Neural crest cell (in vitro differentiated cells): ENCODE results near the gene LSM7. TPM values are rescaled to one million over a fixed set of nuclear protein-coding genes. Genes with fewer than 3 reads are reported as not detected.

Experiments used
- DNase-seq: peaks from one replicate; pipeline ENCODE4 v3.0.0; 2021; ENCODE audit warnings: low read depth, mixed read lengths, low spot score
- H3K27ac Mint-ChIP-seq: one replicate; pipeline ENCODE4 v1.8.0; 2021; ENCODE audit warnings: mild to moderate bottlenecking, mixed read lengths; ENCODE audit not compliant: unreplicated experiment
- H3K27me3 Mint-ChIP-seq: 2 replicates; pipeline ENCODE4 v1.8.0; 2021; ENCODE audit warnings: low read depth, mild to moderate bottlenecking, mixed read lengths
- H3K36me3 Mint-ChIP-seq: 2 replicates; pipeline ENCODE4 v1.8.0; 2021; ENCODE audit warnings: low read depth, mild to moderate bottlenecking, mixed read lengths
- H3K4me1 Mint-ChIP-seq: 2 replicates; pipeline ENCODE4 v1.8.0; 2021; ENCODE audit warnings: mixed read lengths
- H3K4me3 Mint-ChIP-seq: one replicate; pipeline ENCODE4 v1.8.0; 2021; ENCODE audit warnings: mild to moderate bottlenecking, mixed read lengths
- H3K9me3 Mint-ChIP-seq: 2 replicates; pipeline ENCODE4 v1.8.0; 2021; ENCODE audit warnings: mixed read lengths
- CTCF ChIP-seq: fragments of 200-600 bp; sonication (generic); conservative IDR thresholded peaks from 2 replicates; pipeline ENCODE4 v1.5.0; 2021; ENCODE audit warnings: antibody characterized with exemption, mild to moderate bottlenecking
- total RNA-seq: library from RNA; stranded (reverse); gene quantifications from 2 replicates; pipeline ENCODE4 v1.2.1, GENCODE V29; 2021

Gene LSM7
- total RNA-seq, 1 donor from 2014 or later: 198 TPM

DNA sequence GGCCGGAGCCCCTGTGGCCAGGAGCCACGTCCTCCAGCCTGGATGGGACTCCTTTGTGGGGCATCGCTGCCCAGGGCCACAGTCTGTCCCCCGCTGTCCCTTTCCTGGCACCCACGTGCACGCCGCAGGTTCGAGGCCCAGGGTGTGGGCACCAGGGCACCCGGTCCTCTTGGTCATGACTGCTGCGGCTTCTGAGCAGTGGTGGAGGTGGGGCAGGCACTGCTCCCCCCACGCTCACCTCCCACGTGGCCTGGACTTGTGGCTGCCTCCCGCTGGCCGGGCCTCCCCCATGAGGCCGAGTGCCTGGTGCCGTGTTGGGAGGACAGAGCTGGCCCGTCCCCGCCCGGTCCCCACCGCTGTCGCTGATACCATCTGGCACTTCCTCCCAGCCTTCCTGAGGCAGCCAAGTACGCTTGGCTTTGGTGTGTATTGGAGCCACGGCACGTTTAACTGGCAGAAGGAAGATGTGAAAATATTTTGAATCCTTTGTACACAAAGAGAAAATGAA is 12.9 kb upstream of the LSM7 start:
- H3K27ac Mint-ChIP-seq: no peak overlapping the region
- peaks cover 15% of the 10 kb centered on the region for H3K4me1 Mint-ChIP-seq
- peaks cover 2% of the 10 kb centered on the region for H3K36me3 Mint-ChIP-seq
- H3K9me3 Mint-ChIP-seq: no peaks in the 10 kb centered on the region
- TF ChIP-seq CTCF: no peak
- no peak overlapping the region for H3K4me3 Mint-ChIP-seq
- no peak for DNase-seq
- H3K27me3 Mint-ChIP-seq: no peaks in the 10 kb centered on the region

DNA sequence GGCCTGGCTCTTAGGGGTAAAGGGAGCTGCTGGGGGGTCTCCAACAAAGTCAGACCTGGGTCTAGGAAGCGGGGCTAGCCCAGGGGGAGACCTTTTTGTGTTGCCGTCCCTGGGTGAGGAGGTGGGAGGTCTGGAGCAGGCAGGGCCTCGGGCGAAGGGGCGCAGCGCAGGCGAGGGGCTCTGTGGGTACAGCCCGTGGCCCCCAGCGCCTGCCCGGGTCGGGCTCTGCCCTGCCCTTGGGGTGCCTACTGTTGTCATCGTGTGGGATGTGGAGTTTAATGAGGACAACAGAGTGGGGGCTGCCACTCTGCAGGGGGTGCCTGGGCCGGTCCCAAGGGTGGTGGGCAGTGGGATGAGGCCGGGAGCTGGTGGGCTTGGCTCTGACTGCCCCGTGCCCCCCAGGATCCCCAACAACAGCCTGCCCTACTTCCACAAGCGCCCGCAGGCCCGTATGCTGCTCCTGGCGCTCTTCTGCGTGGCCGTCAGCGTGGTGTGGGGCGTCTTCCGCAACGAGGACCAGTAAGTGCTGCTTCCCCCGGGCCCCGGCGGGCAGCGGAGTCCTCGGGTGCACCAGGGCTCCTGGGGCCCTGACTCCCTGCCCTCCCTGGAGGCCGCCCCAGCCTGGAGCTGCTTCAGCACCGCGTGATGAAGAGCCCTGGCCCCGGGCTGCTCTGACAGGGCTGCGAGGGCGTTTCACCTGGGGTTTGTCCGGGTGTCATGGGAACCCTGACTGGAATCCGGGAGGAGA is 12.3 kb upstream of the LSM7 start:
- TF ChIP-seq CTCF: no peak
- Mint-ChIP-seq H3K27ac (no peak overlapping the region), H3K4me1 (peaks cover 21% of the 10 kb centered on the region)

DNA sequence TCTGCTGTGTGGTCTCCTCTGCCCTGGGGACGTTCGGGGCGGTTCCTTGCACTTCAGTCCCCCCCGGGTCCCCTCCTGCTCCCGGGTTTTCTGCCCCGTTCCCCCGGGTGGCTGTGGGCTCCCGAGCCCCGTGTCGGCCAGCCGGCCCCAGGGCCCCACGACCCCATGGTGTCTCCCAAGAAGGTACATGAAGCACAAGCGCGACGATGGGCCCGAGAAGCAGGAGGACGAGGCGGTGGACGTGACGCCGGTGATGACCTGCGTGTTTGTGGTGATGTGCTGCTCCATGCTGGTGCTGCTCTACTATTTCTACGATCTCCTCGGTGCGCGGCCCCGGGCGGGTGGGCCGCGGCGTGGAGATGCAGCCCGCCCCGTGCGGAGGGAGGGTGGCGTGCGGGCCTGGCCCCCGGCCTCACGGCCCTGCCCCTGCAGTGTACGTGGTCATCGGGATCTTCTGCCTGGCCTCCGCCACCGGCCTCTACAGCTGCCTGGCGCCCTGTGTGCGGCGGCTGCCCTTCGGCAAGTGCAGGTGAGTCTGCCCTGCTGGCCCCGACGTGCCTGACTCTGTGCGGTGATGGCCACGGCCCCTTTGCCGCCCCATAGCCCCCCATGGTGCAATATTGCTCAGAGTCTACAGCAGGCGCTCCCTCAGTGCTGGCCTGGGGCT is 11.4 kb upstream of the LSM7 start:
- Mint-ChIP-seq H3K4me1 (peaks cover 22% of the 10 kb centered on the region), H3K27me3 (no peaks in the 10 kb centered on the region), H3K27ac (no peak overlapping the region), H3K9me3 (peaks cover 5% of the 10 kb centered on the region), H3K36me3 (peaks cover 9% of the 10 kb centered on the region), H3K4me3 (no peak overlapping the region)
- no peak for TF ChIP-seq CTCF
- DNase-seq: no peak

More for the DNA sequence above, 12.3 kb upstream of the LSM7 start:
- DNase-seq: no peak
- H3K4me3 Mint-ChIP-seq: no peak overlapping the region
- H3K36me3 Mint-ChIP-seq: peaks cover 8% of the 10 kb centered on the region
- H3K27me3 Mint-ChIP-seq: no peaks in the 10 kb centered on the region
- peaks cover 4% of the 10 kb centered on the region for H3K9me3 Mint-ChIP-seq

GRCh38 chr19:2338751-2339643 is 10.6 kb upstream of the LSM7 start:
- Mint-ChIP-seq H3K9me3 (peaks cover 5% of the 10 kb centered on the region), H3K36me3 (peaks cover 9% of the 10 kb centered on the region), H3K27me3 (no peaks in the 10 kb centered on the region), H3K4me3 (no peak overlapping the region), H3K27ac (no peak overlapping the region), H3K4me1 (peaks cover 22% of the 10 kb centered on the region)
- DNase-seq: no peak
- no peak for TF ChIP-seq CTCF

DNA sequence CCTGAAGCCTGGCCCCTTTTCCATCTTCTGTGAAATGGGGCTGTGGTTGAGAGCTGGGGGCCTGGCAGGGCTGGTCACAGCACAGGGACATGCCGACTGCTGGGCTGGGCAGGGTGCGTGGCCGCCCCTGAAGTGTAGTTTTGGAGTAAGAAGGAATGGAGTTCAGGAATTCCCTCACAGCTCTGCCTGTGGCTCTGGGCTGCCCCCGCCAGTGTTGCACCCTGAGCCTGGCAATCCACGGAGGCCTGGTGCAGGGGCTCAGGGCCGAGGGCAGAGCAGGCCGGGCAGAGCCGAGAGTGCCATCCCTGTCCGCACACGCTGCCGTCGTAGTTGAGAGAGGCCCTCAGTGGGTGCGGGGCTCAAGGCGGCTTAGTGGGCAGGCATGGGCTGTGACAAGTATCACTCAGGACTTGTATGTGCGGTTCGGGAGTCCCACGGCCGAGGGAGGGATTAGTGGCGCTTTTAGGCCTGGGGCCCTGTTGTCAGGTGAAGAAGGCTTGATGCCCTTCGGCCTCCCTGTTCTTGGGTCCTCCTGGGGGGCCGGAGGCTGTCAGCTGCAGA is 9.7 kb upstream of the LSM7 start:
- H3K27ac Mint-ChIP-seq: no peak overlapping the region
- peaks cover 5% of the 10 kb centered on the region for H3K9me3 Mint-ChIP-seq
- H3K36me3 Mint-ChIP-seq: peaks cover 9% of the 10 kb centered on the region

More for the DNA sequence above, 9.7 kb upstream of the LSM7 start:
- Mint-ChIP-seq H3K4me3 (no peak overlapping the region), H3K4me1 (peaks cover 26% of the 10 kb centered on the region), H3K27me3 (no peaks in the 10 kb centered on the region)
- DNase-seq: no peak
- TF ChIP-seq CTCF: no peak
